Measurements from ENCODE around the gene SEMA4G.

The SEMA4G gene

DNA sequence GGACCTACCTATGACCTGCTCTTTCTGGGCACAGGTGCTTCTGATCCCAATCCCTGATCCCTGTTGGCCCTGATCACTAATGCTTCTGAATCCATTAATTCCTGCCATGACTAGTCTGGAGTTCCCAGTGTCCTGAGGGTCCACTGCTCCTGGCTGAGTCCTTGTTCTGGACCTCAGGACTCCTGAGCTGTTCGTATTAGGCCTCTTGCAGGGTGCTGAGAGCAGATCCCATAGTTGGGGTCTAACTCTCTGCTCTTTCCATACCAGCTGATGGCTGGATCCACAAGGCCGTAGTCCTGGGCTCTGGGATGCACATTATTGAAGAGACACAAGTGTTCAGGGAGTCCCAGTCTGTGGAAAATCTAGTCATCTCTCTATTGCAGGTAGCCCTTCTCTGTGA is 11.0 kb downstream of the SEMA4G start:
- no peak for DNase-seq
- H3K4me1 ChIP-seq (ENCODE audit: low read length), result no peaks in the 10 kb centered on the region
- no peaks in the 10 kb centered on the region for H4K20me1 ChIP-seq (ENCODE audit: insufficient read depth, low read length)
- no peak overlapping the region for H3K4me3 ChIP-seq (ENCODE audit: low read length)
- H3K27ac ChIP-seq (ENCODE audit: low read length), result no peak overlapping the region
- no peak for TF ChIP-seq EZH2 (optimal IDR thresholded peaks at IDR 0.05; ENCODE audit: low read depth, low read length)
- TF ChIP-seq, protein P1, sequence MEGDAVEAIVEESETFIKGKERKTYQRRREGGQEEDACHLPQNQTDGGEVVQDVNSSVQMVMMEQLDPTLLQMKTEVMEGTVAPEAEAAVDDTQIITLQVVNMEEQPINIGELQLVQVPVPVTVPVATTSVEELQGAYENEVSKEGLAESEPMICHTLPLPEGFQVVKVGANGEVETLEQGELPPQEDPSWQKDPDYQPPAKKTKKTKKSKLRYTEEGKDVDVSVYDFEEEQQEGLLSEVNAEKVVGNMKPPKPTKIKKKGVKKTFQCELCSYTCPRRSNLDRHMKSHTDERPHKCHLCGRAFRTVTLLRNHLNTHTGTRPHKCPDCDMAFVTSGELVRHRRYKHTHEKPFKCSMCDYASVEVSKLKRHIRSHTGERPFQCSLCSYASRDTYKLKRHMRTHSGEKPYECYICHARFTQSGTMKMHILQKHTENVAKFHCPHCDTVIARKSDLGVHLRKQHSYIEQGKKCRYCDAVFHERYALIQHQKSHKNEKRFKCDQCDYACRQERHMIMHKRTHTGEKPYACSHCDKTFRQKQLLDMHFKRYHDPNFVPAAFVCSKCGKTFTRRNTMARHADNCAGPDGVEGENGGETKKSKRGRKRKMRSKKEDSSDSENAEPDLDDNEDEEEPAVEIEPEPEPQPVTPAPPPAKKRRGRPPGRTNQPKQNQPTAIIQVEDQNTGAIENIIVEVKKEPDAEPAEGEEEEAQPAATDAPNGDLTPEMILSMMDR (IDR thresholded peaks at IDR 0.05; ENCODE audit: low read length), result no peak
- no peak for TF ChIP-seq EZH2phosphoT487 (IDR thresholded peaks at IDR 0.05; ENCODE audit: low read length)
- no peaks in the 10 kb centered on the region for H3K79me2 ChIP-seq (ENCODE audit: low read length)
- H3F3A ChIP-seq (ENCODE audit: insufficient read depth, low read length), result no peaks in the 10 kb centered on the region
- H3K27me3 ChIP-seq (replicated peaks; ENCODE audit: insufficient read depth, low read length), result no peaks in the 10 kb centered on the region
- no peak overlapping the region for H3K4me2 ChIP-seq (ENCODE audit: low read depth, low read length)
- H3K9ac ChIP-seq (ENCODE audit: low read length), result no peak overlapping the region
- H3K36me3 ChIP-seq (replicated peaks; ENCODE audit: insufficient read depth, low read length), result no peaks in the 10 kb centered on the region
- H3K9me3 ChIP-seq (replicated peaks; ENCODE audit: insufficient read depth, low read length), result no peaks in the 10 kb centered on the region
- H3K9me2 ChIP-seq (replicated peaks; ENCODE audit: insufficient read depth, low read length), result no peaks in the 10 kb centered on the region
- no peak overlapping the region for H2AFZ ChIP-seq (ENCODE audit: low read length)

DNA sequence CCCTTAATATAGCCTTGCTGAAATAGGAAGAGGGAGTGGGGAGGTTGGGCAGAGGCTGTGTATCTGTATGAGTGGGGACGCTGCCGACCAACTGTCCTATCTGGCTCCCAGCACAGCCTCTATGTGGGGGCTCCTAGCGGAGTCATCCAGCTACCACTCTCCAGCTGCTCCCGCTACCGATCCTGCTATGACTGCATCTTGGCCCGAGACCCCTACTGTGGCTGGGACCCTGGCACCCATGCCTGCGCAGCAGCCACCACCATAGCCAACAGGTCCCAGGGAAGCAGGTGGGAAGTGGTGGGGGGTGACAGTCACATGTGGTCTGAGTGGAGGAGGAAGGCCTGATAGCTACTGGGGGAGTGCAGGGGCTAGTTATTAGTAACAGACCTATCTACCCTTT is 11.4 kb downstream of the SEMA4G start:
- Histone ChIP-seq H3K9ac (ENCODE audit: low read length) (no peak overlapping the region), H3F3A (ENCODE audit: insufficient read depth, low read length) (no peaks in the 10 kb centered on the region), H3K79me2 (ENCODE audit: low read length) (peaks cover under 1% of the 10 kb centered on the region; the same call in 1 of the 2 replicates), H3K9me3 (replicated peaks; ENCODE audit: insufficient read depth, low read length) (no peaks in the 10 kb centered on the region), H3K9me2 (replicated peaks; ENCODE audit: insufficient read depth, low read length) (no peaks in the 10 kb centered on the region), H3K36me3 (replicated peaks; ENCODE audit: insufficient read depth, low read length) (no peaks in the 10 kb centered on the region), H2AFZ (ENCODE audit: low read length) (no peak overlapping the region), H3K27ac (ENCODE audit: low read length) (no peak overlapping the region), H3K4me2 (ENCODE audit: low read depth, low read length) (no peak overlapping the region), H3K27me3 (replicated peaks; ENCODE audit: insufficient read depth, low read length) (no peaks in the 10 kb centered on the region), H3K4me1 (ENCODE audit: low read length) (no peaks in the 10 kb centered on the region), H4K20me1 (ENCODE audit: insufficient read depth, low read length) (no peaks in the 10 kb centered on the region), H3K4me3 (ENCODE audit: low read length) (no peak overlapping the region)
- DNase-seq, result no peak
- TF ChIP-seq, protein P1 (IDR thresholded peaks at IDR 0.05; ENCODE audit: low read length), result no peak
- TF ChIP-seq EZH2phosphoT487 (IDR thresholded peaks at IDR 0.05; ENCODE audit: low read length) (no peak), EZH2 (optimal IDR thresholded peaks at IDR 0.05; ENCODE audit: low read depth, low read length) (no peak)

DNA sequence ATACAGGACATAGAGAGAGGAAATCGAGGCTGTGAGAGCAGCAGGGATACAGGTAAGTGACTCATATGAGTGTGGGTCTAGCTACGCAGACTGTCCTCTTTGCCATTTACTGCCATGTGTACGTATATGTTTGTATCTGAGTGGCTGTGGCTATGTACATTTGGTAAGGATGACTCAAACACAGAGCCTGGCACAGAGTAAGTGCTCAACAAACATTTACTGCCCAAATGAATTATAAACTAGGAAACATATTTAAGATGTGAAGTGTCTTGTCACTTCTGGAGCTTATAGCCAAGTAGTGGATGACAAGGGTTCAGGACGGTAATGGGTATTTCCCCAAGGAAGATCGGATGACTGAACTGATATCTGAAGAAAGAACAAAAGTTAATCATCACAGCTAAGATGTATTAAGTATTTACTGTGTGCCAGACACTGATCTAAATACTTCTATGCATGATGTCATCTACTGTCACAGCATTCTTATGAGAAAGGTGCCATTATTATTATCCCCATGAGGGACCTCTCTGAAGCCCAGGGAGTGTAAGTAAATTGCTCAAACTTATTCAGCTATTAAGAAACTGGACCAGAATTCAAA is 12.0 kb downstream of the SEMA4G start:
- H3K36me3 ChIP-seq (replicated peaks; ENCODE audit: insufficient read depth, low read length), result no peaks in the 10 kb centered on the region
- H3K9me2 ChIP-seq (replicated peaks; ENCODE audit: insufficient read depth, low read length), result no peaks in the 10 kb centered on the region
- no peak overlapping the region for H3K27ac ChIP-seq (ENCODE audit: low read length)

More for the DNA sequence above, 12.0 kb downstream of the SEMA4G start:
- no peaks in the 10 kb centered on the region for H3K9me3 ChIP-seq (replicated peaks; ENCODE audit: insufficient read depth, low read length)
- no peak overlapping the region for H3K9ac ChIP-seq (ENCODE audit: low read length)
- H3K4me3 ChIP-seq (ENCODE audit: low read length), result no peak overlapping the region
- no peak overlapping the region for H2AFZ ChIP-seq (ENCODE audit: low read length)
- no peaks in the 10 kb centered on the region for H3F3A ChIP-seq (ENCODE audit: insufficient read depth, low read length)
- peaks cover 7% of the 10 kb centered on the region for H3K79me2 ChIP-seq (ENCODE audit: low read length)
- DNase-seq, result no peak
- no peaks in the 10 kb centered on the region for H4K20me1 ChIP-seq (ENCODE audit: insufficient read depth, low read length)
- no peaks in the 10 kb centered on the region for H3K27me3 ChIP-seq (replicated peaks; ENCODE audit: insufficient read depth, low read length)
- H3K4me1 ChIP-seq (ENCODE audit: low read length), result peaks cover 5% of the 10 kb centered on the region
- no peak for TF ChIP-seq EZH2phosphoT487 (IDR thresholded peaks at IDR 0.05; ENCODE audit: low read length)
- no peak for TF ChIP-seq EZH2 (optimal IDR thresholded peaks at IDR 0.05; ENCODE audit: low read depth, low read length)
- TF ChIP-seq, protein P1 (IDR thresholded peaks at IDR 0.05; ENCODE audit: low read length), result no peak
- no peak overlapping the region for H3K4me2 ChIP-seq (ENCODE audit: low read depth, low read length)
